Measurements from ENCODE around the gene TKT. TPM values are rescaled to one million over a fixed set of nuclear protein-coding genes. Genes with fewer than 3 reads are reported as not detected.
"Not testable (repeated sequence)": the region's sequence is repeated elsewhere in the genome, so short reads cannot be mapped to it uniquely, and the experiment has no call there.

The TKT gene
- total and polyA plus RNA-seq, 2 of the 4 experiments (the other 2 are of a cell fraction): 280 to 349 TPM

DNA sequence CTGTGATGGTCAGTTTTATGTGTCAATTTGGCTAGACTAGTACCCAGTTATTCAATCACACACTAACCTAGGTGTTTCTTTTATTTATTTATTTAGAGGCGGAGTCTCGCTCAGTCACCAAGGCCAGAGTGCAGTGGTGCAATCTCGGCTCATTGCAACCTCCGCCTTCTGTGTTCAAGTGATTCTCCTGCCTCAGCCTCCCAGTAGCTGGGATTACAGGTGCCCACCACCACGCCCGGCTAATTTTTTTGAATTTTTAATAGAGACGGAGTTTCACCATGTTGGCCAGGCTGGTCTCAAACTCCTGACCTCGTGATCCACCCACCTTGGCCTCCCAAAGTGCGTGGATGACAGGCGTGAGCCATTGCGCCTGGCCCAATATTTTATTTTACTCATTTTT, 13.4 kb upstream of the TKT start:
- Histone ChIP-seq H4K8ac (ENCODE audit: low read depth in 2 of 2, low read length in 2 of 2) (peak overlapping the region; percentile 88 to 99; a peak in 3 of 4 replicates), H2BK20ac (ENCODE audit: low read depth, low read length) (peak overlapping the region; percentile 100), H2BK120ac (ENCODE audit: low read depth, low read length) (peak overlapping the region; percentile 98), H2AK5ac (ENCODE audit: low read depth, low read length) (peak overlapping the region; percentile 93), H3K18ac (ENCODE audit: low read depth, low read length) (peak overlapping the region; percentile 31), H2BK15ac (ENCODE audit: low read depth, low read length) (peak overlapping the region; percentile 81; the same call in 1 of the 3 replicates), H4K5ac (ENCODE audit: low read depth, low read length) (peak overlapping the region; percentile 90), H3K9ac (ENCODE audit: low read depth, low read length) (peak overlapping the region; percentile 18; the same call in 1 of the 2 replicates), H3K56ac (ENCODE audit: extremely low read depth, insufficient read depth, low read length) (peak overlapping the region; percentile 99), H3K23ac (ENCODE audit: low read depth, low read length) (peak overlapping the region; percentile 97), H2BK5ac (ENCODE audit: low read depth, low read length, poor library complexity, severe bottlenecking) (peak overlapping the region; percentile 99), H3K4ac (ENCODE audit: low read depth, low read length) (peak overlapping the region; percentile 97), H3K14ac (replicated peaks; ENCODE audit: low read depth, low read length) (peak overlapping the region; percentile 96), H3K27ac (ENCODE audit: insufficient read depth, low read length) (peak overlapping the region; percentile 98), H2AK9ac (replicated peaks; ENCODE audit: low read depth, low read length, poor library complexity) (peak overlapping the region; percentile 98), H3K4me1 (ENCODE audit: control insufficient read depth, insufficient read depth, low read length) (peaks cover 11% of the 10 kb centered on the region), H4K91ac (ENCODE audit: insufficient read depth, low read depth, low read length) (peak overlapping the region; percentile 99)
- H3K4me3 ChIP-seq (ENCODE audit: insufficient read depth, low read depth, low read length); H3K27me3 ChIP-seq (ENCODE audit: control insufficient read depth, insufficient read depth, low read length); H3K9me1 ChIP-seq (ENCODE audit: insufficient read depth, low read length); H4K20me1 ChIP-seq (ENCODE audit: insufficient read depth, low read length); BruUV-seq (replicated peaks); DNase-seq; dilution Hi-C loops (cut with HindIII; ENCODE audit: low sequenced_read_pairs, unreplicated experiment); H3K9me3 ChIP-seq (ENCODE audit: control insufficient read depth, insufficient read depth, low read length); CTCF ChIA-PET; ATAC-seq (ENCODE audit: low read depth); H3K4me2 ChIP-seq (ENCODE audit: low read depth, low read length); POLR2A ChIA-PET (ENCODE audit: unreplicated experiment); intact Hi-C loops (cut with micrococcal nuclease); H3K36me3 ChIP-seq (ENCODE audit: control insufficient read depth, insufficient read depth, low read length); H3K79me1 ChIP-seq (ENCODE audit: low read depth in 1 of 2, low read length in 2 of 2); in situ Hi-C loops (cut with MboI; ENCODE audit: low sequenced_read_pairs); H2AFZ ChIP-seq (replicated peaks; ENCODE audit: low read length, poor library complexity): not testable (repeated sequence)
- 93% methylated on average over 7 of the region's 11 CpGs; no CpG with 5 or more reads in 1 of the 2 experiments for WGBS, 2 experiments (ENCODE audit: extremely low coverage in 2 of 2, insufficient read length in 1 of 2)

Data from IMR-90 (cell line).